ENCODE results near the gene NAPEPLD.
A peak's percentile ranks its signal among the peaks of the same experiment; 100 is the strongest.
"Not testable (repeated sequence)": the region's sequence is repeated elsewhere in the genome, so short reads cannot be mapped to it uniquely, and the experiment has no call there.

NAPEPLD gene

GRCh38 chr7:103143868-103144267 is 5.0 kb downstream of the NAPEPLD start:
- DNase-seq: no peak

DNA sequence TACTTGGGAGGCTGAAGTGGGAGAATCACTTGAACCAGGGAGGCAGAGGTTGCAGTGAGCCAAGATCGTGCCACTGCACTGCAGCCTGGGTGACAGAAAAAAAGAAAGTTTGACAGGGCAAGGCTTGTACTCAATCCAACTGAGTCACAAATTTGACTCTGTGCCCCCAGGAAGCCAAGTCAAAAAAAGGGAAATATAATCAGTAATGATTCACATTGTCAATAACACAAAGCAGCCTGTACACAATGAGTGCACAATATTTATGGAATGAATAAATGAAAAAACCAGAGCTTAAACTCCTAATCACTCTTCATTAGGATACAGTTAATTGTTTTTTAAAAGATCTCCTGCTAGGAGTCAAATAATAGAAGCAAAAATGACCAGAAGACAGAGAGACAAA is 6.4 kb downstream of the NAPEPLD start:
- no peak for DNase-seq

GRCh38 chr7:103141753-103142404 is 7.0 kb downstream of the NAPEPLD start:
- DNase-seq: no peak

- no peak for DNase-seq
Observed at GRCh38 chr7:103140685-103141084, 8.2 kb downstream of the NAPEPLD start.

DNA sequence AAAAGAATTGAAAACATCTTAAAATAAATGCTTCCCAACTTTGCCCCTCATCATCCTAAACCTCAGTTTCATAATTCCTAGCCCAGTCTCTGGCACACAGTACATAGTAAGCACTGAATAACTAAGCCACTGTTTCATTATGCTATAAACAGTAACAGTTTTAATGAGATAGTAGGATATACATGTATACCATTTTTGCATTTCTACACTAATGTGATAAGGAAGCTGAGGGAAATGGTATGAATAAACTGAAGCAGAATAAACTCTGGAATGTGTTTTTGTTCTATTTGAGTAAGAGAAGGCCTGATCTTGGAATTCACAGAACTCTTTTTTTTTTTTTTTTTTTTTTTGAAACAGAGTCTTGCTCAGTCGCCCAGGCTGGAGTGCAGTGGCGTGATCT is 8.8 kb downstream of the NAPEPLD start:
- no peak for DNase-seq

DNA sequence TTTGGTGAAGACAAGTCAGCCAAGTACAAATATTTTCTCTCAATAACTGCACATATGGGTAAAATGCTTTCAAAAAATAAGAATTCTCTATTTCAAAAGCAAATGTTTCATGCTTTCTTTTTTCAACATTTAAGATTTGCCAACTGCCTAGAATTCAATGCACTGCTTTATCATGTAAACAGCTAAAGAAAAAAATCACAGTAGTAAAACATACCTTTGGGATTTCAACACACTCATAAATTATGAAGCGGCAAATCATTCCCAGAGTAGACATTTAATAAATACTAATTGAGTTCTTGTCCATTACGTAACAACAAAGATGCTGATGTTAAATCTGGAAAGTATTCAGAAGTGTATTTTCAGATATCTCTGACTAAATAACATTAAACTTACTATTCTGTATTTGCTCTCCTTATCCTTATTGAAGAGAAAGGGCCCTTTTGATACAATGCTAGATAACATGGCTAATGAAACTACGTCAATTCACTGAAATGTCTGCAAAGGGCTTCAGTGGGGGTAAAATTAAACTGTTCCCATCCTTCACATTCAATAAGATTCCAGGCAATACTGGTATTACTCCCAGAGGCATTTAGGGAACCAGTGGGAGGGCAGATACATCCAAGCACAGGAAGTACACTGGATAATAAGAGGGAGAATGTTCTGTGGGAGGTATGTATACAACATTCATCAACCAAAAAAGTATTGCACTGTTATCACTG is 13.9 kb downstream of the NAPEPLD start:
- DNase-seq: no peak

- DNase-seq: no peak
Observed at GRCh38 chr7:103132995-103133688, 15.8 kb downstream of the NAPEPLD start.

DNA sequence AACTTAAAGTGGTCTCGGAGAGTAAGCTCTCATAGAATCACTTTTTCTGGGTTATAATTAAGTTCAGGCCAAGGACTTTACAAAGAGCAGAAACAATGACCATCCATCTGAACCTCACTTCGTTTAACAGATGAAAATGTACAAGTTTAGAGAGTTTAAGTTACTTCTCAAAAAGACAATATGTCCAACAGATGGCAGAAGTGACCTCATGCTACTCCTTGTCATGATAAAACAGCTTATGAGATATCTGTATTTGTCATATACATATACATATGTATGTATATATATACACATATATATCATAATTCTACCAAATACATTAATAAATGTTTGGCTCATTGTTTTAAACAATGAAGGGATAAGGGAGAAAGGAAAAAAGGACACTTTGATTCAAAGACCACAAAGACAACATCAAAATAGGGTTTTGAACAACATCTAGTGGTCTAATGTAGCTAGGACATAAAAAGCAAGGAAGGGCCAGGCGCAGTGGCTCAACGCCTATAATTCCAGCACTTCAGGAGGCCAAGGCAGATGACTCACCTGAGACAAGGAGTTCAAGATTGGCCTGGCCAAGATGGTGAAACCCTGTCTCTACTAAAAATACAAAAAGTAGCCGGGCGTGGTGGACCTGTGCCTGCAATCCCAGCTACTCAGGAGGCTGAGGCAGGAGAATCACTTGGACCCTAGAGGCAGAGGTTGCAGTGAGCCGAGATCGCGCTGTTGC is 17.8 kb downstream of the NAPEPLD start:
- DNase-seq: no peak

DNA sequence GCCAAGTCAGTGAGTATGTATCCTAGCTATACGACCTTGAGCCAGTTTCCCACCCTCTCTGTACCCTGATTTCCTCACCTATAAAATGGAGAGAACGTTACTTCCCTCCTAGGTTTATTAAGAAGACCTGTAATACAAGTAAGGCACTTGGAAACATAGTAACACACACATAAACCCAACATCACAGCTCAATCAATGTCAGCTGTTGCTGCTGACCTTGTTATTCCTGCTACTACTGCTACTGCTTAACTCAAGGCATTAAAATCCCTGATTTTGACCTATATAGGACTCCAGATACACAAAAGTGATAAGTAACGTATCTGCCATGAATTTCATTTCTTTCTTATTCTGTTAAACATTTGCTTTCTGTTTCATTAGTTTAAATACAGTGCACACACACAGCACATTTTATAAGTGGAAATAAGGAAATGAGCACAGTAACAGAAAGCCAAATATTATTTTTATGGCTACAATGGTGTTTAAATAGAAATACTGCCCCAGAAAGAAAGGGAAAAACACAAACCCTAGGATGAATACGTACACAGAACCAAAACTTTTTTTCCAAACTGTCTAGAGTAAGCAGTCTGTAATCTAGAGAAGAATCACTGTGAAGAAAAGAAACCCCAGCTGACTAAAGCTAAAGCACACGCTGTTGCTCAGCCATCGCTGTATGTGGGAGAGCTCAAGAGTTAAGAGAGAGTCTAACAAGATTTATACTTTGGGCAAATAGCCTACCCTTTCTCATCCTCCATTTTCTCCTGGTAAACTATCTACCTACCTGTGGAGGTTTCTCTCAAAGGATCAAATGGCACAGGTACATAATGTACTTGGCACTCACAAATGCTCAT is 19.0 kb downstream of the NAPEPLD start:
- DNase-seq: no peak

- no peak for DNase-seq
Observed at GRCh38 chr7:103127006-103127405, 21.9 kb downstream of the NAPEPLD start.

DNA sequence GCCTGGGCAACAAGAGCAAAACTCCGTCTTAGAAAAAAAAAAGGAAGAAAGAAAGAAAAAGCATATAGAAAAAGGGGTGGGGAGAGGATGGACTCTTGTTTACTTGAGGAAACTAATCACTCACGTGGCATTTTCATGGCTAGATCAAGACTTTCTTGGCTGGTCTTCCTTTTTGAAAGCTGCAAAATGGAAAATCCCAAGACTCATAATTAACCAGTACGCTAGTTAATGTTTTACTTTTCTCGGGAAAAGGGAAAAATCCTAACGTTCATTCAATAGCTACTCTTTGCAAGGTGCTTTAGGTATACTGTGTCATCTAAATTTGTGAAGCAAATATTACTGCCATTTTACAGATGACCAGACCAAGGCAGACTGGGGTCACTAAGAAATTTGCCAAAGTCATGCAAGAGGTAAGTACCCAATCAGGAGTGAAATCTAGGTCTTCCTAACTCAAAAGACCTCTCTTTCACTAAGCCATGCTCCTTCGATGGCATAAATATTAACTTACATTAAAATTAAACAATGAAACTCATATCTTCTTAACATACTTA is 24.4 kb downstream of the NAPEPLD start:
- no peak for DNase-seq

DNA sequence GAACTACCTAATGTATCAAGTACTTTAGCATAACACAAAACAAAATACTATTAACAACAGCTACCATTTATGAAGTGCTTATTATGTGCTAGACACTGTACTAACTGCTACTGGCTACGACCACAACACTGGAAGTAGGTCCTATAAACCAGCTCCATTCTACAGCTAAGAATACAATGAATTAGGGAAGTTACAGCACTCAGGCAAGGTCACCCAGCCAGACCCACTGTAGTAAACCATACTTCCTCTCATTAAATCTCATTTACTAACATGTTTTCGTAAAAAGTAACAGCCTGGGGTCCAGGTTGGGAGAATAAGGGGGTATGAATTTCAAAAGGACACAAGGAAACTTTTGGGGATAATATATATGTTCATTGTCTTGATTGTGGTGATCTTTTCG is 25.4 kb downstream of the NAPEPLD start:
- no peak for DNase-seq

DNA sequence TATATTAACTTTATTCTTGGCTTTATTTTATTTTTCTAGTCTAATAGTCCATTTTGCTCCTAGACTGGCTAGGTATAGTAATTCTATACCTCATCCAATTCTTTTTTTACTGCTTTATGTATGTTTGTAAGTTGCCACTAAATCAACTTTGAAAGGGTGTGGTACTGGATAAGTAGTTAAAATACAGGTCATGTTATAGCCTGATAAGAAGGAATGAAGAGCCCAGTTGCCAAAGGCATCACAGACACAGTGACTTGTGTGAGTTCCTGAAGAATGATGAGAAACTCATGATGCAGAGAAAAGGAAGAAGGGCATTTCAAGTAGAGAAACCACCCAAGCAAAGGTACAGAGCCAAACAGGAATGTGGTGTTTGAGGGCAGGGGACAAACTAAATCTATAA is 27.3 kb downstream of the NAPEPLD start:
- DNase-seq: no peak

GRCh38 chr7:103120362-103120761 is 28.5 kb downstream of the NAPEPLD start:
- no peak for DNase-seq

- DNase-seq: no peak
Observed at GRCh38 chr7:103119791-103120291, 29.1 kb downstream of the NAPEPLD start.

- DNase-seq: no peak
Observed at GRCh38 chr7:103117465-103117864, 31.4 kb downstream of the NAPEPLD start.

- no peak for DNase-seq
Observed at GRCh38 chr7:103116991-103117390, 31.9 kb downstream of the NAPEPLD start.

DNA sequence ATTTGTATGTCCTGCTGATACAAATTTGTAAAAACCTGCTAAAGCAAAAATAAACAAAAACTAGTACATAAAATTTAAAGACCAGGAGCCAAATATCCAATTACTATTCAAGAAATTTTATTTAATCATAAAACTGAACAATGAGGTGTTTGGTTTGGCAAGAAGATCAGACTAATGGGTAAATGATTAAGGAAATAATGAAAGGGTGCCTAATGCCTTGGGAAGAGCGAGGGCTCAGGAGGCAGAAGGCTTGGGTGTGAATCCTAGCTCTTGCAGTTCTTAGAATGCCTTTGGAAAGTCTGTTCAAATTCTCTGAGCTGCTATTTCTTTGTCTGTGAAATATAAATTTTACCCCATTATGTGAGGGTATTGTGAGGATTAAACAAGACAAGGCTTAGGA is 32.4 kb downstream of the NAPEPLD start:
- no peak for DNase-seq

DNA sequence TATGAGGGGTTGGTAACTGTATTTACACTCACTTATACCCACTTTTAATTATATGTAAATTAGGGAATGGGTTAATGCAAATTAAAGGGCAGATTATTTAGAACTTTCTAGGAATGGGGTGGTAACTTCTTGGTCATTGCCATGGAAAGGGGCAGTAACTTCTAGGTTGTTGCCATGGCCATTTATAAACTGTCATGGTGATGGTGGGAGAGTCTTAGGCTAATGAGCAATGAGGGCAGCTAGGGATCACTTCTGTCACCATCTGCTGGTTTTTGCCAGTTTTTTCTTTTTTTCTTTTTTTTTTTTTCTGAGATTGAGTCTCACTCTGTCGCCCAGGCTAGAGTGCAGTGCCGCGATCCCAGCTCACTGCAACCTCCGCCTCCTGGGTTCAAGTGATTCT is 33.1 kb downstream of the NAPEPLD start:
- no peak for DNase-seq

- no peak for DNase-seq
Observed at GRCh38 chr7:103114576-103115008, 34.3 kb downstream of the NAPEPLD start.

- DNase-seq: peak; percentile 50
Observed at GRCh38 chr7:103113164-103113563, 35.7 kb downstream of the NAPEPLD start.

DNA sequence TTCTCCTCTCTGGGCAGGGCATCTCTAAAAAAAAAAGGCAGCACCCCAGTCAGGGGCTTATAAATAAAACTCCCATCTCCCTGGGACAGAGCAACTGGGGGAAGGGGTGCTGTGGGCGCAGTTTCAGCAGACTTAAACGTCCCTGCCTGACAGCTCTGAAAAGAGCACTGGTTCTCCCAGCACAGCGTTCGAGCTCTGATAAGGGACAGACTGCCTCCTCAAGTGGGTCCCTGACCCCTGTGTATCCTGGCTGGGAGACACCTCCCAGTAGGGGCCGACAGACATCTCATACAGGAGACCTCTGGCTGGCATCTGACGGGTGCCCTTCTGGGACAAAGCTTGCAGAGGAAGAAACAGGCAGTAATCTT is 42.2 kb downstream of the NAPEPLD start:
- DNase-seq: not testable (repeated sequence)
